Chondrocyte (in vitro differentiated cells): Measurements from ENCODE around the gene ZBTB5. TPM values are rescaled to one million over a fixed set of nuclear protein-coding genes. Genes with fewer than 3 reads are reported as not detected.

Experiments used
- DNase-seq: peaks from one replicate; pipeline ENCODE4 v3.0.0; 2021; ENCODE audit warnings: mixed read lengths, low spot score
- H3K27ac Mint-ChIP-seq: one replicate; pipeline ENCODE4 v1.8.0; 2021; ENCODE audit warnings: mild to moderate bottlenecking, moderate library complexity, mixed read lengths; ENCODE audit not compliant: unreplicated experiment
- H3K27me3 Mint-ChIP-seq: 2 replicates; pipeline ENCODE4 v1.8.0; 2021; ENCODE audit warnings: low read depth, mixed read lengths
- H3K36me3 Mint-ChIP-seq: 2 replicates; pipeline ENCODE4 v1.8.0; 2021; ENCODE audit warnings: low read depth, mixed read lengths
- H3K4me1 Mint-ChIP-seq: 2 replicates; pipeline ENCODE4 v1.8.0; 2021; ENCODE audit warnings: low read depth, mild to moderate bottlenecking, mixed read lengths
- H3K4me3 Mint-ChIP-seq: one replicate; pipeline ENCODE4 v1.8.0; 2021; ENCODE audit warnings: mild to moderate bottlenecking, moderate library complexity, mixed read lengths; ENCODE audit not compliant: unreplicated experiment
- H3K9me3 Mint-ChIP-seq: 2 replicates; pipeline ENCODE4 v1.8.0; 2021; ENCODE audit warnings: low read depth, mixed read lengths
- CTCF ChIP-seq: fragments of 200-600 bp; sonication (generic); IDR thresholded peaks from 2 replicates; pipeline ENCODE4 v1.5.0; 2021; ENCODE audit warnings: antibody characterized with exemption, mild to moderate bottlenecking, moderate library complexity
- total RNA-seq: library from RNA; stranded (reverse); gene quantifications from 3 replicates; pipeline ENCODE4 v1.2.1, GENCODE V29; 2021

Gene ZBTB5
- total RNA-seq, 1 donor from 2014 or later, result 14.5 TPM

DNA sequence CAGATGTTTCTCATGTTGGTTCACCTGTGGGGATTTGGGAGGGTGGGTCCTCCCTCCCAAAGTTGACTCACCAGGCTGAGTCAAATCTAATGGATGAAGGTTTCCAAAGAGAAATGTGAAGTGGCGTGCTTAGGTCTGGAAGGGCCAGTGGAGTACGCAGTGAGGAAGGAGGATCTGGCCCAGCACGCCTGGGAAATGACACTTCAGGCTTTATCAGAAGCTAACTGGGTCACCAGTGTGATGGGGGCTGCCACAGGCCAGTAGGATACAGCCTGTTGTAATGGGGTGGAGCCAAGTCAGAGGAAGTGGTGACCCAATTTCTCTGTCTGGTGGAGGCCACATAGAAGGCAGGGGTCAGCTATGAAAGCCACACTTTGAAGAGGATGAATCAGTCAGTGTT, 38.5 kb upstream of the ZBTB5 start:
- Mint-ChIP-seq H3K9me3 (no peaks in the 10 kb centered on the region), H3K4me3 (no peak overlapping the region), H3K4me1 (no peaks in the 10 kb centered on the region), H3K27me3 (no peaks in the 10 kb centered on the region), H3K27ac (no peak overlapping the region), H3K36me3 (peaks cover 30% of the 10 kb centered on the region)
- no peak for TF ChIP-seq CTCF
- DNase-seq, result no peak

- Mint-ChIP-seq H3K36me3 (peaks cover 34% of the 10 kb centered on the region), H3K27ac (no peak overlapping the region), H3K9me3 (no peaks in the 10 kb centered on the region), H3K4me1 (no peaks in the 10 kb centered on the region), H3K4me3 (no peak overlapping the region), H3K27me3 (no peaks in the 10 kb centered on the region)
- DNase-seq, result no peak
- no peak for TF ChIP-seq CTCF
Observed at GRCh38 chr9:37501957-37502596, 36.8 kb upstream of the ZBTB5 start.

- no peak for TF ChIP-seq CTCF
- peaks cover 44% of the 10 kb centered on the region for H3K36me3 Mint-ChIP-seq
- no peaks in the 10 kb centered on the region for H3K4me1 Mint-ChIP-seq
- no peak overlapping the region for H3K4me3 Mint-ChIP-seq
- H3K27ac Mint-ChIP-seq, result no peak overlapping the region
- no peak for DNase-seq
- H3K27me3 Mint-ChIP-seq, result no peaks in the 10 kb centered on the region
- H3K9me3 Mint-ChIP-seq, result no peaks in the 10 kb centered on the region
Observed at GRCh38 chr9:37499297-37499696, 34.0 kb upstream of the ZBTB5 start.

DNA sequence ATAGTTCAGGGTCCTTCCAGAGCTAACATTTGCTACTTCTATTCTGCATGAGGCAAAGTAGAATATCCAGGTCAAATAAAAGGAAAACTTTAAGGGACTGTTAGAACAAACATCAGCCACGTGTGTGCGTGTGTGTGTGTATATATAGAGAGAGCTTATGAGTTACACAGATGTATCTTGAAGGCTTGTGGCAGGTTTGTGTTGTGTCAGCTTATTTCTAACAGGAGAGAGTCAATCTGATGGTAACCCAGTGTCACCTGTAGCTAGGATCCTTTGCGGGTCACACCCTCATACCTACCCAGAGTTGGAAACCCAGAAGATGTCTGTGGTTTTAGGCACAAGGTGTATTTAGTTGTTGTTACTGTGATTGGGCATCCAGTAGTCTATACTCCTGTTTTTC, 33.2 kb upstream of the ZBTB5 start:
- peaks cover 41% of the 10 kb centered on the region for H3K36me3 Mint-ChIP-seq
- H3K27me3 Mint-ChIP-seq, result no peaks in the 10 kb centered on the region
- no peak for TF ChIP-seq CTCF
- DNase-seq, result no peak
- H3K4me1 Mint-ChIP-seq, result no peaks in the 10 kb centered on the region
- H3K27ac Mint-ChIP-seq, result no peak overlapping the region
- no peak overlapping the region for H3K4me3 Mint-ChIP-seq
- H3K9me3 Mint-ChIP-seq, result no peaks in the 10 kb centered on the region

GRCh38 chr9:37497320-37497719, 32.1 kb upstream of the ZBTB5 start:
- TF ChIP-seq CTCF, result no peak
- no peaks in the 10 kb centered on the region for H3K27me3 Mint-ChIP-seq
- H3K9me3 Mint-ChIP-seq, result no peaks in the 10 kb centered on the region
- H3K4me1 Mint-ChIP-seq, result no peaks in the 10 kb centered on the region
- H3K4me3 Mint-ChIP-seq, result no peak overlapping the region
- H3K36me3 Mint-ChIP-seq, result peaks cover 37% of the 10 kb centered on the region
- H3K27ac Mint-ChIP-seq, result no peak overlapping the region
- no peak for DNase-seq
